Measurements from ENCODE around the gene ZCCHC13. TPM values are rescaled to one million over a fixed set of nuclear protein-coding genes. Genes with fewer than 3 reads are reported as not detected.
"Not testable (repeated sequence)": the region's sequence is repeated elsewhere in the genome, so short reads cannot be mapped to it uniquely, and the experiment has no call there.

The ZCCHC13 gene
- polyA plus RNA-seq (ENCODE audit: low read depth in 6 of 6) = not detected

DNA sequence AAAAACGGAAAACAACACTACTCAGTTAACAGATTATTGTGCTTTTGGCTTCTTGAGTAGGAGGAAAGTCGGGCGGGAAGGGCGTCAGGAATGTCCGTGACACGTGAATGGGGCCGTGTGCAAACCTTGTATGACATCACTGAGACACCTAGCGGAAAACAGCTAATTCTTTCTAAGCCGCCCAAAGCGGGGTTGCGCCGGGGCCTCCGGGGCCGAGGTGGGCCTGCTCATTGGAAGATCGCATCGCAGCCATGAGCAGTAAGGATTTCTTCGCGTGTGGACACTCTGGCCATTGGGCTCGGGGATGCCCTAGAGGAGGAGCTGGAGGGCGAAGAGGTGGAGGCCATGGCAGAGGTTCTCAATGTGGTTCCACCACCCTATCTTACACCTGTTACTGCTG, at the start of gene ZCCHC13:
Gene ZCCHC13, plus strand, starts transcription at position 165 of the 400 bp plus-strand sequence. Its CDS starts 87 bp downstream, at position 252.
- Mint-ChIP-seq H3K27me3 (peaks cover 0 to 6% (median 0%) of the 10 kb centered on the region in 3 donors), H3K9me3 (no peaks in the 10 kb centered on the region), H3K36me3 (no peaks in the 10 kb centered on the region), H3K27ac (peak within 1 kb of the TSS in 1 of 6 donors; percentile 11), H3K4me3 (no peak within 1 kb of the TSS), H3K4me1 (no peaks in the 10 kb centered on the region)
- DNase-seq (no peak), ATAC-seq (ENCODE audit: low read depth in 2 of 2) (no peak)

DNA sequence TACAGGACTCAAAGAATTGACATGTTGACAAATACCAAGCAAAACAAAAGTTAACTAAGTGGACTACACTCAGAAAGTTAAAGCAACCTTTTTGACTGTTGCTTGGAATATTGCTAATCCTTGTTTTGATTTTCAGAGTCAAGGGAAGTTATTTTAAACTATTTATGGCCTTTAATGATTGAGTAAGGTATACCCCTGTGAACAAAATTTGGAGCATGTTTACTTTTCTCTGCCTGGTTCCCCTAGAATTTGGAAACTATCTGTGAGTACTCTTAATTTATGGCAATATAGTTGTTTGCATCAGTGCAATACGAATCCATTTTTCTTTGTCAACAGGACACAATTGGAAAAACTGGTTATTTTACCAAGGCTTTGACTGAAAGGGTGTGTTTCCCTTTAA, 45.9 kb upstream of the ZCCHC13 start:
- DNase-seq; H3K27ac Mint-ChIP-seq; ATAC-seq (ENCODE audit: low read depth in 2 of 2); H3K9me3 Mint-ChIP-seq; H3K4me1 Mint-ChIP-seq; H3K27me3 Mint-ChIP-seq: not testable (repeated sequence)
- Mint-ChIP-seq H3K4me3 (peak overlapping the region in 1 of 8 donors; percentile 16), H3K36me3 (peaks cover 10 to 12% of the 10 kb centered on the region in 2 donors)

DNA sequence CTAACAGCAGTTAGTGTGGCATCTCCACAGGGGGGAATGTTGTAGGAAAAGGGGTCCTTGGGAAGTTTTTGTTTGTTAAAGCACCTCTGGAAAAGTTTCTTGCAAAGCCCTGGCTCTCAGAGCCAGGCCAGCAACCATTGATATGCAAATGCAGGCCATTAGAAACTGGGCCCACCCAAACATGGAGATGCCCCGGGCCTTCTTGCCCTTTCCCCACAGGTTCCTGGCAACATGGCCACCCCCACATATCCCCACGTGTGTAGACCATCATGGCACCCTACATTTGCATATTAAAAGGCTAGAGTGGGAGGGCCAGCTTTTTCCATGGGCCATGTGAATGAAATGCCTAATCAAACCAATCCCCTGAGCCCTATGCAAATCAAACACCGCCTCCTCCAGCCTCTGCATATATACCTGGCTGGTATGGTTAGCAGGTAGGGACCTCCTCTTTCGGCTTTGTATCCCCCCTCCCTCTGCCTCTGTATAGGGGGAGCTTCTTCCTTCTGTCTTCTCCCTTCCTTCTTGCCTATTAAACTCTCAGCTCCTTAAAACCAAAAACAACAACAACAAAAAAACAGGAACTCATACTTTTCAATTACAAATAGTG, 44.0 kb upstream of the ZCCHC13 start:
- ATAC-seq (ENCODE audit: low read depth in 2 of 2) = no peak
- H3K9me3 Mint-ChIP-seq = peaks cover 0 to 6% (median 2%) of the 10 kb centered on the region in 7 donors
- no peaks in the 10 kb centered on the region for H3K27me3 Mint-ChIP-seq
- H3K27ac Mint-ChIP-seq = no peak overlapping the region
- no peak for DNase-seq
- H3K4me1 Mint-ChIP-seq = no peaks in the 10 kb centered on the region
- peaks cover 10 to 12% of the 10 kb centered on the region in 2 donors for H3K36me3 Mint-ChIP-seq
- H3K4me3 Mint-ChIP-seq = no peak overlapping the region

DNA sequence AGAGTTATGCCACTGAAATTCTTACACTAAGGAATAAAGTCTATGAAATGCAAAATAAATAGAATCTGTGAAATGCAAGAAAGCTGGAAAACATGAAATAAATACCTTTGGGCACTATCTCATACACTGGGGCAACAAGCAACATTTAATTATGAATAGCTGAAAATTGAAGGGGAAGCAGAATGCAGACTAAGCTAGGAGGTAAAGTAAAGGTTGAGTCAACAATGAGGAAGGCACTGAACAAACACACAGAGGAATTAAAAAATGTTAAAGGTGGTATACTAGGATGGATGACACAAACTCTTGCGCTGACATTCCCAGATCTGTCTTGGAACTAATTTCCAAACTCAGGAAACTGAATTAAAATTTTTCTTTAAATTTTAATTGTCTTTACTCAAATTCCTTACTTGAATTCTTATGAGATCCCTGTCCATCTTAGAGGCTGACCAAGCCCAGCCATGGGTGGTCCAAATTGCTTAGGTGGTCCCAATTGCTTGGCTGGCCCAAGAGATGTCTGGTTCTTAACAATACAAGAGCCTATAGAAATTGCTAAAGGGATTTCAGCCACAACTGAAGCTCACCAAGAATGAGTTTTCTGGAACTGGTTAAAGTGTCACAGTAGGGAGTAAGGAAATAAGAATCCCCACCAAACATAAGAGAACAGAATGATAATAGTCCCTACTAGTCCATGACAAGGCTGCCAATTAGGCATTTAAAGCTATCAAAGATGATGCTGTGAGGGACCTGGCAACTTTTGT, 41.3 kb upstream of the ZCCHC13 start:
- DNase-seq (no peak), ATAC-seq (ENCODE audit: low read depth in 2 of 2) (no peak)
- peak overlapping the region in 1 of 6 donors; percentile 2 for H3K27ac Mint-ChIP-seq
- peaks cover 0 to 6% (median 2%) of the 10 kb centered on the region in 7 donors for H3K9me3 Mint-ChIP-seq
- no peak overlapping the region for H3K4me3 Mint-ChIP-seq
- H3K36me3 Mint-ChIP-seq = peaks cover 0 to 5% of the 10 kb centered on the region in 2 donors
- no peaks in the 10 kb centered on the region for H3K27me3 Mint-ChIP-seq
- H3K4me1 Mint-ChIP-seq = no peaks in the 10 kb centered on the region

DNA sequence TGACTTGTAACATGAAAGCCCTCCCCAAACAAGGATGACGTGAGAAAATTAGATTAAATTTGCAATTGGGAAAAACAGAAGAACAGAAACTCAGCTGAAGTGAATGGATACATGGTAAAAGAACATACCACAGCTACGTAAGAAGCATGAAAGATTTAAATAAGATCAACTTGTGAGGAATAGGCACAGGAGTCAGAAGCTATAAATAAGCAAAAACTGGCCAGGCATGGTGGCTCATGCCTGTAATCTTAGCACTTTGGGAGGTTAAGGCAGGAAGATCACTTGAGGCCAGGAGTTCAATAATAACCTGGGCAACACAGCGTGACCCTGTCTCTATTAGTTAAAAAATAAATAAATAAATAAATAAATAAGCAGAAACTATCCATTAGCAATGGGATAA, 33.6 kb upstream of the ZCCHC13 start:
- H3K27me3 Mint-ChIP-seq = no peaks in the 10 kb centered on the region
- peak overlapping the region in 1 of 6 donors; percentile 59 for H3K27ac Mint-ChIP-seq
- no peaks in the 10 kb centered on the region for H3K9me3 Mint-ChIP-seq
- no peak overlapping the region for H3K4me3 Mint-ChIP-seq
- no peaks in the 10 kb centered on the region for H3K36me3 Mint-ChIP-seq
- ATAC-seq (ENCODE audit: low read depth in 2 of 2) (no peak), DNase-seq (no peak)
- peaks cover 0 to 4% (median 0%) of the 10 kb centered on the region in 3 donors for H3K4me1 Mint-ChIP-seq

DNA sequence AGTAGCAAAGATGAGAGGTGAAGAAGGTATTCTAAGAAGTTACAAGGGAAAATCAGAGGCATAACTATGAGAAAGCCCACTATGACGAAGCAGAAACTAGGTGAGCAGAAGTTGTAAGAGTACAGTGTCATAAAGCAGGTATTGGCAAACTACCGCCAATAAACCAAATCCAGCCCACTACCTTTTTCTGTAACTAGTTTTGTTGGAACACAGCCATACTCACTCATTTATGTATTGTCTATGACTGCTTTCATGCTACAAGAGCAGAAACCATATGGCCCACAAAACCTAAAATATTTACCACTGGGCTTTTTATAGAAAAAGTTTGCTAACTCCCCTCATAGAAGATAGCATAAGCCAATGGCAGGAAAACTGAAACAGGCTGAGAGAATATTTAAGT, 31.8 kb upstream of the ZCCHC13 start:
- Mint-ChIP-seq H3K27ac (no peak overlapping the region), H3K27me3 (no peaks in the 10 kb centered on the region), H3K36me3 (peaks cover 0 to 8% of the 10 kb centered on the region in 2 donors), H3K4me3 (no peak overlapping the region), H3K9me3 (peaks cover 0 to 2% (median 0%) of the 10 kb centered on the region in 7 donors), H3K4me1 (peaks cover 0 to 4% (median 0%) of the 10 kb centered on the region in 3 donors)
- ATAC-seq (ENCODE audit: low read depth in 2 of 2) (no peak), DNase-seq (no peak)

DNA sequence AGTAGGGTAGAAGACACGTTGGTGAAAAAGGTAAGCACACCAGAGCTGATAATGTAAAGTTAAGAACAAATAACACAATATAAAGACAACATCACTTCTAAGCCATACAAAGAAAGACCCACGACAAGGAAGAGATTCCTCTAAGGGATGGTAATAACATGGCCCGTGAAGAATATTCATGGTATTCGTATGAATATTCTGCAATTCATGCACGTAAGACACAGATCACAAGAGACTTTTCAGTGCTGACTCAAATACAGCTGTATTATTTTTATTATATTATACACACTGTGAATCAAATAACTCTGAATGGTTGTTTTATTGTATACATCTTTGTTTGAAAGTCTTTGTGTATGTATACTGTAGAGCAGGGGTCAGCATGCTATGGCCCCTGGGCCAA, 29.5 kb upstream of the ZCCHC13 start:
- H3K27ac Mint-ChIP-seq = no peak overlapping the region
- peaks cover 5 to 8% of the 10 kb centered on the region in 2 donors for H3K36me3 Mint-ChIP-seq

DNA sequence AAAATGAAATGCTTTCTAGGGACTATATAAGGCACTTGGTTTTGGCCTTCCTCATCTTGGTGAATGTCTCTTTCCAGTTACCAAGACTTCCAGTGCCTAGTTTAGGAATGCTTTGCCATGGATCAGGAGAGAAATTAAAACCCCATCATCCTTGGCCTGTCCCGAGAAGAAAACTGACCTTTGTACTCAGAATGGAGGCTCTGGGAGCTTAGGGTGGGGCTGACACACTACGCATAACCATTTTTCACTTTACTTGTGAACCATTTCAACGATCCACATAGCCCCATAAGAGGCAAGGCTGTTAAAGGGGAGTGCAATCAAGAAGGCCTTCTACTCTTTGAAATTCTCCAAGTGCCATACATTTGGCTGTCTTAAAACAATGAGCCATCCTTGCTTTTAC, 26.7 kb upstream of the ZCCHC13 start:
- ATAC-seq (ENCODE audit: low read depth in 2 of 2) (no peak), DNase-seq (no peak)
- peaks cover 8 to 15% of the 10 kb centered on the region in 2 donors for H3K36me3 Mint-ChIP-seq
- no peak overlapping the region for H3K4me3 Mint-ChIP-seq
- peaks cover 0 to 3% (median 0%) of the 10 kb centered on the region in 7 donors for H3K9me3 Mint-ChIP-seq
- H3K27ac Mint-ChIP-seq = no peak overlapping the region
- peaks cover 0 to under 1% (median 0%) of the 10 kb centered on the region in 3 donors for H3K4me1 Mint-ChIP-seq
- H3K27me3 Mint-ChIP-seq = no peaks in the 10 kb centered on the region

More for the DNA sequence above, 29.5 kb upstream of the ZCCHC13 start:
- no peaks in the 10 kb centered on the region for H3K27me3 Mint-ChIP-seq
- peaks cover 0 to 2% (median 0%) of the 10 kb centered on the region in 7 donors for H3K9me3 Mint-ChIP-seq
- no peak overlapping the region for H3K4me3 Mint-ChIP-seq
- H3K4me1 Mint-ChIP-seq = peaks cover 0 to 4% (median 0%) of the 10 kb centered on the region in 3 donors
- no peak for ATAC-seq (ENCODE audit: low read depth in 2 of 2)
- DNase-seq = no peak

DNA sequence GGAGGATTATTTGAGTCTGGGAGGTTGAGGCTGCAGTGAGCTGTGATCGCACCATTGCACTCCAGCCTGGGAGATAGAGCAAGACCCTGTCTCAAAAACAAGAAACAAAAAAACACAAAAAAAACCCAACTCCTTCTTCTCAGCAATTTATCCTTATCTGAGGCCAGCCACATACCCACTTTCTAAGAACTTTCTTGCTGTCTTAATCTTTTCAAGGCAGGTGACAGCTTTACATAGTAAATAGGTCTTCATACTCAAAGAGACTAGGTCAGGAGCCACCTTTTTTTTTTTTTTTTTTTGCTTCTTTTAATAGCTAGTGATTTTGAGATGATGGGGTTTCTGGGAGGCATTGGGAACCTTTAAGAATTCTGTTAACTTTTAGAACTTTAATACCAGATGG, 26.1 kb upstream of the ZCCHC13 start:
- H3K27ac Mint-ChIP-seq = no peak overlapping the region
- no peak overlapping the region for H3K4me3 Mint-ChIP-seq
- peaks cover 8 to 15% of the 10 kb centered on the region in 2 donors for H3K36me3 Mint-ChIP-seq

DNA sequence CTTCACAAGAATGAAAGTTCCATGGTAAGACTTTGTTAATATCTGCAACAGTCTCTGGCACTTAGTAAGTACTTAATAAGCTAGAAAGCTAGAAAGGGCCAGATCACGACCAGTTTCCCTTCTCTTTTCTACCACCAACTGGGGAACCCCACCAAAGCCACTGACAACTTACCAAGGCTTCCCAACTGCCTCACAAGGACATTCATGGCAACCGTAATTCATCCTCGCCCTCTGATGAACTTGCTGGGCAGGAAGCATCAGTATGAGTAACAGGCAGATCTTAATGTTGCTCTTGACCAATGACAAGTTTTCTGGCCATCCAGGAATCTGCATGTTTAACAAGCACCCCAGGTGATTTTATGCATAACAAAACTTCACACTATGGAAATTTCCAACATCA, 23.2 kb upstream of the ZCCHC13 start:
- H3K4me1 Mint-ChIP-seq = peaks cover 0 to 13% (median 7%) of the 10 kb centered on the region in 3 donors
- DNase-seq = no peak
- peaks cover 0 to 3% (median 0%) of the 10 kb centered on the region in 7 donors for H3K9me3 Mint-ChIP-seq
- H3K4me3 Mint-ChIP-seq = no peak overlapping the region
- peaks cover 8 to 15% of the 10 kb centered on the region in 2 donors for H3K36me3 Mint-ChIP-seq
- H3K27me3 Mint-ChIP-seq = no peaks in the 10 kb centered on the region
- no peak for ATAC-seq (ENCODE audit: low read depth in 2 of 2)
- peak overlapping the region in 1 of 6 donors; percentile 65 for H3K27ac Mint-ChIP-seq

More for the DNA sequence above, 26.1 kb upstream of the ZCCHC13 start:
- H3K9me3 Mint-ChIP-seq = peaks cover 0 to 3% (median 0%) of the 10 kb centered on the region in 7 donors
- DNase-seq (no peak), ATAC-seq (ENCODE audit: low read depth in 2 of 2) (no peak)
- H3K4me1 Mint-ChIP-seq = peaks cover 0 to 6% (median 0%) of the 10 kb centered on the region in 3 donors
- no peaks in the 10 kb centered on the region for H3K27me3 Mint-ChIP-seq

DNA sequence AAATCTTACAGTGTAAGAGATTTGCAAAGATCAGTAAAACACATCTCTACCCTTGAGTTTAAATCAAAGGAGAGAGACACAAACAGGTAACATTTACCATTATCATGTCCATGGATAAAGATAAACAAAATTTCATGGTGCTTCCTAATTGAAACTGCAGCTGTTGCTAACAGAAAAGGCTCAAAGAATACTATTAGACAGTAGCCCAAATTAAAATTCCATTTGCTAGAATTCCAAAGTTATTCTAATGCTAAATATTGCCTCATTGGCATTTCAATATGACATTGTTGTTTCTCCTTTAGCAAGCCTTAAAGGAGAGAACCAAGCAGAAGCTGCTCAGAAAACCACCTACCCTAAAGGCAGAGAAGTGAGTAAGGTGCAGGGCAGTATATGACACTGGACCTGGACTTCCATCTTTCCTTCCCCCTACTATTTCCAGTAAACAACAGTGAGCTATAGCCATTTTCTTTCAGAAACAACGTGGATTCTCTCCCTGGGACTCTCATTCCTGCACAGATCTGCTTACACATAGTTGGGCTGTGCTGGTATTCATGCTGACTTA, 19.5 kb upstream of the ZCCHC13 start:
- Mint-ChIP-seq H3K9me3 (peaks cover 0 to 2% (median 0%) of the 10 kb centered on the region in 7 donors), H3K4me1 (peaks cover 0 to 23% (median 7%) of the 10 kb centered on the region in 3 donors), H3K27ac (no peak overlapping the region), H3K27me3 (no peaks in the 10 kb centered on the region), H3K4me3 (no peak overlapping the region), H3K36me3 (peaks cover 0 to 10% of the 10 kb centered on the region in 2 donors)
- DNase-seq = no peak
- no peak for ATAC-seq (ENCODE audit: low read depth in 2 of 2)

DNA sequence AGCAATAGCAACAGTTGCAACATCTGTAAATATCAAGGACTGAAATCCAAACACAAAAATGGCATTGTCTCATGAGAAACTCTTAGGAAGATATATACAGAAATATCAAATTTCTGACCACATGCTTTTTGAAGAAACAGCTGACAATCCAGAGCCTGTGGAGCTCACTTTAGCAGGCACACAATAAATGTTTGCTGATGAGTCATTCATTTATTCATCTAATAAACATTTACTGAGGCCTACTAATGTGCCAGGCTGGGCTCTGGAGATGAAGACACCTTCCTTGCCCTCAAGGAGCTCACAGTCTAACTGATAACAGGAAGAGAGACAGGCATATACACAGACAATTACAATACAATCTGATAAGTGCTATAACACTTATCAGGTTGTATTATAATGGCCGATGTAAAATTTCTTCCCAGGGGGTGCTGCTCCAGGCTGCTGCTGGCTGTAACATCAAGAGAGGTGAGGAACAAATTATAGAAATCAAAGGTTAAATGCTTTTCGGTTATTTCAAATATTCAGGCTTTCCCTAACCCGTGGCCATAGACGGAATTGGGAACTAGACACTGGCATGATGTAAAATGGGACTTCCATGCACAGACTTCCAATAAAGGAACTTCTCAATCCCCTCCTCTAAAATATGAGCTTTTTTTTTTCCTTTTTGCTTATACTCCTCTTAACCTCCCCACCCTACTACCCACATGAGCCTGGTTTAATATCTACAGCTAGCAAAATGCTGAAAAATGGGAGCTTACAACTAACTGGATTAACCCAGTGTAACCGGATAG, 16.8 kb upstream of the ZCCHC13 start:
- ATAC-seq (ENCODE audit: low read depth in 2 of 2) (no peak), DNase-seq (no peak)

DNA sequence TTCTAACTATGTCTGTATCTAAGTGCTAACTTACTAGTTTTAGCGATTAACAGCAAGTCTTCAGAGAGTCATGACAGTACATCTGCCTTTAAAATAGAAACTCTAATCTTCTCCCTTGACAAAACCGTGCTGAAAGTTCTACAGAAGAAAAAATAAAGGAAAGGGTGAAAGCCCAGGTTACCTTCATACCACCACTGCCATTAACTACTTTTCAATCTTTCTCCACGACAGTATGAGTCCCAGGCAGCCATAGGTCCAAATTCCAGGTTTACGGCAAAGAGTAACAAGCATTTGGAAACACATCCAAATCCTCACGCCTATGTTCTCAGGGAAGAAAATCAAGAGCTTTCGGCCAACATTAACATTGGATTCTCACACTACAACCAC, 12.4 kb upstream of the ZCCHC13 start:
- DNase-seq = no peak
- Mint-ChIP-seq H3K27ac (peak overlapping the region in 5 of 6 donors; percentile 89 to 98 (median 95)), H3K4me1 (peaks cover 8 to 20% (median 13%) of the 10 kb centered on the region in 3 donors), H3K36me3 (peaks cover 0 to 8% of the 10 kb centered on the region in 2 donors), H3K9me3 (peaks cover 0 to 2% (median 0%) of the 10 kb centered on the region in 7 donors), H3K27me3 (no peaks in the 10 kb centered on the region), H3K4me3 (peak overlapping the region; percentile 87 to 99 (median 96))
- no peak for ATAC-seq (ENCODE audit: low read depth in 2 of 2)

More for the DNA sequence above, 16.8 kb upstream of the ZCCHC13 start:
- Mint-ChIP-seq H3K27me3 (no peaks in the 10 kb centered on the region), H3K4me1 (peaks cover 0 to 32% (median 7%) of the 10 kb centered on the region in 3 donors), H3K4me3 (peak overlapping the region in 2 of 8 donors; percentile 15), H3K36me3 (peaks cover 0 to 3% of the 10 kb centered on the region in 2 donors), H3K9me3 (no peaks in the 10 kb centered on the region), H3K27ac (no peak overlapping the region)

Measured in naive B cell (primary cell).